GM10248 (cell line): ENCODE results near the gene BPHL.
"Not testable (repeated sequence)": the region's sequence is repeated elsewhere in the genome, so short reads cannot be mapped to it uniquely, and the experiment has no call there.

Experiments
- CTCF ChIA-PET: fragments of 300-600 bp; sonication (Branson Sonifier 250); formaldehyde crosslinking; extraction: SDS; loops from one replicate; lab custom pipeline; 2021; ENCODE audit warnings: antibody characterized with exemption; lab: Yijun Ruan, JAX
- POLR2A ChIA-PET: fragments of 350-650 bp; sonication (Branson Sonifier 250); formaldehyde crosslinking; extraction: SDS; loops from one replicate; lab custom pipeline; 2020; ENCODE audit warnings: antibody characterized with exemption; lab: Yijun Ruan, JAX
- DNase-seq: peaks from one replicate; pipeline ENCODE4 v3.0.0; 2012; ENCODE audit errors: extremely low spot score
- CTCF ChIP-seq: IDR thresholded peaks from 2 replicates; pipeline ENCODE4 v1.5.1; 2012; ENCODE audit warnings: mild to moderate bottlenecking, low read depth; ENCODE audit errors: extremely low read depth, missing control alignments, control extremely low read depth

Gene BPHL

DNA sequence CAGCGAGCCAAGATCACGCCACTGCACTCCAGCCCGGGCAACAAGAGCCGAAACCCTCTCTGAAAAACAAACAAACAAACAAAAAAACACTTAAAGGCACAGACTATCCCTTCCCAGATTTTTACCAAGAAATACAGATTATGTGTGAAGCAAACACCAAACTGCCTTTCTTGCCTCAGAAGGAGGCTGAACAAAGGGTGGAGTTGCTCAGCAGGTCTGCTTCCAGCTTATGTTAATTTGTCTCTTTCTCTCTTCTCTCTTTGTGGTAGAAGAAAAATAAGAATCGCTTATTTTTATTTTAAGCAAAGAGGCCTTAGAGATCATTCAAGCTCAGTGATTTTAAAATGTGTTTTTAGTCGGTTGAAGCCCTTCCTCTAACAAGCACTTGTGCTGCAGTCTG lies 24.6 kb downstream of the BPHL start:
- ChIA-PET POLR2A (no interaction called here), CTCF (interaction anchor here (0.7 to 1.9 kb wide), 2 partner anchors 9 to 17 kb away, joined by 3 to 5 read pairs; no protein-coding TSS in a partner anchor)
- TF ChIP-seq CTCF, result no peak
- DNase-seq, result no peak

DNA sequence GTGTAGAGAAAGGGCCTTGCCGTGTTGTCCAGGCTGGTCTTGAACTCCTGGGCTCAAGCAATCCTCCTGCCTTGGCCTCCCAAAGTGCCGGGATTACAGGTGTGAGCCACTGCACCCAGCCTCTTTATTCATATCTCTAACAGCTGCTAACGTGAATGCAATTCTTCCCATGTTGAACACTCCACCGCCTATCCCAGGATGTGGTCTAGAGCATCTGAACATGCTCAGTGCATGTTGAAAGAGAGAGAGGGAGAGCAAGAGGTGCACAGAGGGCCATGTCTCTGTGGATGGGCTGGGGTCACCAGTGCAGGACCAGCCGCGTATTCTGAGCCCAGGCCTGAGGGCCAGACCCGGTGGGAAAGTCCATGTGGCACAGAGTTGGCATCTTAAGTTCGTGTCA lies 26.1 kb downstream of the BPHL start:
- TF ChIP-seq CTCF, result no peak
- DNase-seq, result no peak
- CTCF ChIA-PET, result interaction anchor here (1.1 to 1.9 kb wide), 2 partner anchors 8 to 18 kb away, joined by 3 to 5 read pairs; no protein-coding TSS in a partner anchor
- POLR2A ChIA-PET, result no interaction called here

DNA sequence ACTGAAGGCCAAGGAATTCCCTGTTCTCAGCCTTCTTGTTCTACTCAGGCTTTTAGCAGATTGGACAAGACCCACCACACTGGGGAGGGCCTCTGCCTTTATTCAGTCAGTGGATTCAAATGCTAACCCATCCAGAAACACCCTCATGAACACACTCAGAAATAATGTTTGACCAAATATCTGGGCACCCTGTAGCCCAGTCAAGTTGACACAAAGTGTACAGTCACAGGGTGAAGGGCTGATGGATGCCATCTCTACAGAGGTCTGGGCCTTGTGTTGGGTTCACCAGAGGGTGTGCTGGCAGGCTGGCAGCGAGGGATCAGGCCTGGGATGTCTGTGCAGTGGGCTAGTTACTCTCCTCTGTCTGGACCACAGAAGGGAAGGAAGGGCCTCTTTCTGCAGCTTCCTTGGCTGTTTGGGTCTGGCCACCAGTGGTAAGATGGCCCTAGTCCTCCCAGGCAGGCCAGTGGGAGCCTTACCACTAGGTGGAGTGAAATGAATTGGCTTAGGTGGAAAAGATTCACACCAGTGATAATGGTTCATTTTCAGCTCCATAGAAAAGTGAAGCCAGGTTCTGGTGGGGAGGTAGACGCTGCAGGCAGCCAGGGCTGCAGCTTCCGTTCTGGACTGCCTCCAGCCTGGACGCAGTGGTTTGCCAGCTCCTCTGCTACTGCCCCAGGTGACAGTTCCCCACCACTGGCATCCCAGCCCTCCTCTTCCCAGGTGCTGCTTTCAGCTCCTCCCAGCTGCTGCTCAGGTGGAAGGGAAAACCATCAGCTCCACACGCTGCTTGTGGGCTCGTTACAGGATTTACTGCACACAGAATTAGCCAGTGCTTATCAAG lies 29.6 kb downstream of the BPHL start:
- CTCF ChIA-PET, result interaction anchor here (0.6 to 3.2 kb wide), 4 partner anchors 10 to 104 kb away, joined by 3 to 23 read pairs (median 4); partner anchors contain the start of gene TUBB2A
- TF ChIP-seq CTCF, result no peak
- no peak for DNase-seq
- POLR2A ChIA-PET, result no interaction called here

DNA sequence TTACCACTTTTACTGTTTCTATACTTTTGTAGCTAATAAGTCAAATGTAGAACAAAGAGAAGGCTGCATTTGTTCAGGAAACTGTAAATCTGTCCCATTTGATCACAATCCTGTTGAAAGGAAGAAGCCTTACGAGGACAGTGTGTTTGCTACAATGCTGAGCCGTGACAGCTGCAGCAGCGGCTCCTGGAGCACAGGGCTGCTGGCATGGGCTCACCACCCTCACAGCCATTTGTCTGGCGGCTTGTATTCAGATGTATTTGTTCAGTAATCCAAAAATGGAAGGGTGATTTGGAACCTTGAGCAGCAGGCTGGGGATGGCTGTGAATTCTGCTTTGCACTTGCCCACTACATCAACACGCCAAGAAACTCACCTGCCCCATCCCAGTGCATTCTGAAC lies 33.2 kb downstream of the BPHL start:
- ChIA-PET CTCF (interaction anchor here (1.5 to 2.2 kb wide), 3 partner anchors 8 to 100 kb away, joined by 4 to 5 read pairs (median 4); no protein-coding TSS in a partner anchor), POLR2A (no interaction called here)
- TF ChIP-seq CTCF, result no peak
- no peak for DNase-seq

DNA sequence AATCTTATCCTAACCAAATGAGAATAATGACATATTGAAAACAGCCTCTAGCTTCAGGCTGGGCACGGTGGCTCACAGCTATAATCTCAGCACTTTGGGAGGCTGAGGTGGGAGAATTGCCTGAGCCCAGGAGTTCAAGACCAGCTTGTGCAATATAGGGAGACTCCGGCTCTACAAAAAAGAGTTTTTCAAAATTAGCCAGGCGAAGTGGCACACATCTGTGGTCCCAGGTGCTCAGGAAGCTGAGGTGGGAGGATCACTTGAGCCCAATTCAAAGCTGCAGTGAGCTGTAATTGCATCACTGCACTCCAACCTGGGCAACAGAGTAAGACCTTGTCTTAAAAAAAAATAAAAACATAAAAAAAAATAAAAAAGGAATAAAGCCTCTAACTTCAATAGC lies 34.2 kb downstream of the BPHL start:
- TF ChIP-seq CTCF, result no peak
- no peak for DNase-seq
- POLR2A ChIA-PET, result interaction anchor here (1.1 kb wide), 1 partner anchor 89 kb away, joined by 3 read pairs; no protein-coding TSS in a partner anchor
- CTCF ChIA-PET, result interaction anchor here (1.5 to 2.2 kb wide), 3 partner anchors 9 to 99 kb away, joined by 4 to 5 read pairs (median 4); no protein-coding TSS in a partner anchor

DNA sequence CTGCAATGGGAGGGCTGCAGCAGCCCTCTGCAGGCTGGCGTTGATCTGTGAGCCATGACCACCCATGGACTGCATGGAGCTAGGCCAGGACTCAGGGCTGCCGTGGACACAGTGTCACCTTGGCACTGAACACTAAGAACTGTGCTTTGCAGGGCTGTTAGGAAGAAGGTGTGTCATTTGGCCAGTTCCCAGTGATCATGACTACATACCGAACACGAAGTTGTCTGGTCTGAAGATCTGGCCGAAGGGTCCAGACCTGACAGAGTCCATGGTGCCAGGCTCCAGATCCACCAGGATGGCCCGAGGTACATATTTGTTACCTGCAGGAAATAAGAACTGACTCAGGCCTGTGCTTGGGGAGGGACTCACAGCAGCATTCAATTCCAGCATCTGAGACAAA lies 36.9 kb downstream of the BPHL start:
- CTCF ChIA-PET, DNase-seq, POLR2A ChIA-PET: not testable (repeated sequence)

DNA sequence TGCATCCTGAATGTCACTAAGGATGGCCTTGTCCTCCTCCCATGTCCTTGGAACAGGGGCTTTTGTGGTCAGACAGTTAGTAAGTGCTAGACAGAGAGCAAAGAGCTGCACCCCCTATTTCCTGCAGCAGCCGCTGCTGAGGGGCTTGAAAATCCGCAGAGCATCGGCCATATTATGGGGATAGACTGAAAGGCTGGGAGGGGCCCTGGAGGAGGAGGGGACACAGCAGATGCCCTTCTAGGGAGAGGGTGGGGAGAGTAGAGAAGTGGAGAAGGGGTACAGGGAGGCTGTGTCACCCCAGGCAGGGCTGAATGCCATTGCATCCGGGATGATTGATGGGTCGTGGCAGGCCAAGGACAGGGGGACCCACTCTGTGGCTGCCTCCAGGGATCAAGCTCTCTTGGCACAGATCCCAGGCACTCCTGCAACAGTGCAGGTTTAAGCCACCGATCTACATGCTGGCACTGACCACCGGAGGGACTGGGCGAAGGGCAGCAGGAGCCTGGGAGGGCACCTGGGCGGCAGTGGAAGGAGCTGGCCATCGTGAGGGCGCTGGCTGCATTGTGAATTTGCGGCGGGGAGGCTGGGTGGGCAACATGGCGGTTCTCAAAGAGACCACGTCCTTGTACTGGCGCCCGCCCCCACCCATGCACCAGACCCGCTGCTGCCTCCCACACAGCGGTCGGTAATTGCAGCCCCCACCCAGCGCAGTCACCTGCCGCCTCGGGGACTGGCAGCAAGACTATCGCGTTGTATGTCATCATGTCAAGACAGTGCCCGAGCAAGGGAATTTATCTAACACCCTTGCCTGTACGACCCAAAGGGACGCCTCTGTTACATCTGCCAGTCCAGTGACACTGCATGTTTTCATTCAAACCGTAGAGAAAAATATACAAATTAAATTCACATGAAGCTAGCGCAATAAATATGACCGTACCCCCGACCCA lies 37.9 kb downstream of the BPHL start:
- DNase-seq, result not testable (repeated sequence)
- ChIA-PET CTCF (interaction anchor here (0.6 to 2.6 kb wide), 24 partner anchors 8 to 204 kb away, joined by 3 to 23 read pairs (median 4); partner anchors contain the start of gene PSMG4), POLR2A (interaction anchor here (1.0 to 1.3 kb wide), 2 partner anchors 16 to 33 kb away, joined by 3 read pairs; no protein-coding TSS in a partner anchor)
